Measurements from ENCODE around the gene LYPD6B.

Gene LYPD6B

DNA sequence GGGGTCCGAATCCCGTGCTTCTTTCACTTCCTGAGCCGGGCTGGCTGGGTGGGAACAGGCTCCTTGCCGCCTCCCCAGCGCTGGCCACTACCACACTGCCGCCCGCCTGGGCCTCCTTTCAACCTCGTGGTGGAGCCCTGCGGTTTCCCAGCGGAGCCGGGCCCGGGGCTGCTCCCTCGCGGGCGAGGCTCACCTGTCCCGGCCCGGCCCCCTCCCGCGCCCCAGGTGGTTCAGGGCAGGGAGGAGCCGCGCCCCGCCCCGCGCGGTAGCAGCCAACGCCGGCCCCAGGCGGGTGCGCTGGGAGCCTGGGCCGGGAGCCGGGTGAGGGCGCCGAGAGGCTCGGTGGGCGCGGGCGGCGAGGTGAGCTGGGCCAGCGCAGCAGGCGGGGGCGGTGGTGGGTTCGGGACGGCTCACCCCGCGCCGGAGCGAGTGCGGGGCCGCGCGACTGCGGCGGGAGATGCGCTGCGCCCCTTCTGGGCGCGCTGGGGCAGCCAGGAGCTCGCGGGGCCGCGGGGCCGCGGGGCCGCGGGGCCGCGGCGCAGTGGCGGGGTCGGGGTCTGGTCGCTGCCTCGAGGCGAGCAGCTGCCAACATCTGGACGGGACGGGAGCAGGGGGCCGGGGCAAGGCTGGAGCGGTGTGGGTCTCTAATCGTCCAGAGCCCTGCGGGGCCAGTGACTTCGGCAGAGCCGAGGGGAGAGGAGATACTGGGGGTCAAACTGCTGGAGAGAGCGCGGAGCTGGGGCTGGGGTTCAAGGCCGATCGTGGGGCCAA lies at the start of gene LYPD6B:
Gene LYPD6B (plus strand): TSS at position 258 of the 771 bp plus-strand sequence. CDS start 92,250 bp downstream, outside the sequence.
- Histone ChIP-seq H2AFZ (ENCODE audit: low read length) (peak within 1 kb of the TSS; percentile 66), H3K4me1 (ENCODE audit: low read length) (no peaks in the 10 kb centered on the region), H3K27ac (ENCODE audit: low read length) (no peak within 1 kb of the TSS), H3K9ac (ENCODE audit: low read length) (peak within 1 kb of the TSS; percentile 48; the same call in 1 of the 2 replicates), H3K4me3 (ENCODE audit: low read length) (peak within 1 kb of the TSS; percentile 52), H4K20me1 (ENCODE audit: insufficient read depth, low read length) (no peaks in the 10 kb centered on the region), H3K27me3 (replicated peaks; ENCODE audit: insufficient read depth, low read length) (no peaks in the 10 kb centered on the region), H3K4me2 (ENCODE audit: low read depth, low read length) (peak within 1 kb of the TSS; percentile 64), H3F3A (ENCODE audit: insufficient read depth, low read length) (peaks cover 4% of the 10 kb centered on the region; the same call in 1 of the 2 replicates), H3K9me2 (replicated peaks; ENCODE audit: insufficient read depth, low read length) (no peaks in the 10 kb centered on the region), H3K79me2 (ENCODE audit: low read length) (no peaks in the 10 kb centered on the region), H3K9me3 (replicated peaks; ENCODE audit: insufficient read depth, low read length) (no peaks in the 10 kb centered on the region), H3K36me3 (replicated peaks; ENCODE audit: insufficient read depth, low read length) (no peaks in the 10 kb centered on the region)
- TF ChIP-seq EZH2 (optimal IDR thresholded peaks at IDR 0.05; ENCODE audit: low read depth, low read length): no peak
- TF ChIP-seq EZH2phosphoT487 (IDR thresholded peaks at IDR 0.05; ENCODE audit: low read length): no peak
- TF ChIP-seq CTCF (IDR thresholded peaks at IDR 0.05; ENCODE audit: low read length): no peak
- peak; percentile 80 for DNase-seq

DNA sequence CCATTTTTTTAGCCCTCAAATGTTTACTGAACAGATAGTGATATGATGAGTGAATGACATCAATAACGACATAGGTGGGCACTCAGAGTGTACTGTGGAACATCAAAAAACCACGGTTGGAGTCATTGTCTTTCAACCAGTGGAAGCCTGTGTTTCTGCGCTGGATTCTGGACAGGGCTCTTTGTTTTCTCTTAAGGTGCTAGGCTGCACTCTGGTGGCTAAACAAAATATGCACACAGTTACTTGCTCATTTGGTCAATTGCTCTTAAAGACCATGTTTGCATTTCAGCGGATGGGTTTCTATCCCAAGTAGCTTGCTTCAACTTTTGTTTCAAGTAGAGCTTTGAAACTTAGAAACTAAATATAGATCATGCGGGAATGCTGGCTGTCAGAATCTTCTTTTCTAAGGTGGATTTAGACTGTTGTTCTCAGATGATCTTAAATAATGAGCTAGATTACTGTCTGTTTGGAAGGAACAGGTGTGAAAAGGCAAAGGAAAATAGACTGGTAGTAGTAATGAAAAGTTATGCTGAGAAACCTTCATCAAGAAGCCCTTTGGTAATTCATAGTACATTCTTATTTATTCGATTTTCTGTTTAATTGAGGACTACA lies 48.5 kb upstream of the LYPD6B start:
- H3K36me3 ChIP-seq (replicated peaks; ENCODE audit: insufficient read depth, low read length): no peaks in the 10 kb centered on the region

DNA sequence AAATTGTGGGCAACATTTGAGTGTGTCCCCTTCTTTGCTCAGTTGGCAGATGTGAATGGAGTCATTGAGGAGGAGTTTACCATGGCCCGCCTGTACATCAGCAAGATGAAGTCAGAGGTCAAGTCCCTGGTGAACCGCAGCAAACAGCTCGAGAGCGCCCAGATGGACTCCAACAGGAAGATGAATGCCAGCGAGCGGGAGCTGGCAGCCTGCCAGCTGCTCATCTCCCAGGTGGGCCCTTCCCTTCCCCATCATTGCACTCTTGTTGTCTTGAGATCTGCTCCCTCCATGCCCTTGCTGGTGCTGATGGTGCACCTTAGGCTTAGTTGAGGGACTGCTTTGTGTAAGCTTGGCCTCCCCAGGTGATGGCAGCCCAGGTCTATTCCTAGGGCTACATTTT lies 47.5 kb upstream of the LYPD6B start:
- TF ChIP-seq CTCF (IDR thresholded peaks at IDR 0.05; ENCODE audit: low read length) (no peak), EZH2 (optimal IDR thresholded peaks at IDR 0.05; ENCODE audit: low read depth, low read length) (no peak)
- no peaks in the 10 kb centered on the region for H3K27me3 ChIP-seq (replicated peaks; ENCODE audit: insufficient read depth, low read length)
- H3K9ac ChIP-seq (ENCODE audit: low read length): no peak overlapping the region
- no peak for DNase-seq
- H3K27ac ChIP-seq (ENCODE audit: low read length): no peak overlapping the region
- no peaks in the 10 kb centered on the region for H3K4me1 ChIP-seq (ENCODE audit: low read length)
- H3K9me2 ChIP-seq (replicated peaks; ENCODE audit: insufficient read depth, low read length): no peaks in the 10 kb centered on the region
- H4K20me1 ChIP-seq (ENCODE audit: insufficient read depth, low read length): no peaks in the 10 kb centered on the region
- no peaks in the 10 kb centered on the region for H3K9me3 ChIP-seq (replicated peaks; ENCODE audit: insufficient read depth, low read length)
- no peaks in the 10 kb centered on the region for H3K79me2 ChIP-seq (ENCODE audit: low read length)
- no peak overlapping the region for H3K4me3 ChIP-seq (ENCODE audit: low read length)
- no peaks in the 10 kb centered on the region for H3F3A ChIP-seq (ENCODE audit: insufficient read depth, low read length)
- H3K4me2 ChIP-seq (ENCODE audit: low read depth, low read length): no peak overlapping the region
- H3K36me3 ChIP-seq (replicated peaks; ENCODE audit: insufficient read depth, low read length): no peaks in the 10 kb centered on the region
- no peak overlapping the region for H2AFZ ChIP-seq (ENCODE audit: low read length)

More for the DNA sequence above, 48.5 kb upstream of the LYPD6B start:
- Histone ChIP-seq H3F3A (ENCODE audit: insufficient read depth, low read length) (no peaks in the 10 kb centered on the region), H4K20me1 (ENCODE audit: insufficient read depth, low read length) (no peaks in the 10 kb centered on the region), H3K9me3 (replicated peaks; ENCODE audit: insufficient read depth, low read length) (no peaks in the 10 kb centered on the region), H3K79me2 (ENCODE audit: low read length) (no peaks in the 10 kb centered on the region), H3K4me2 (ENCODE audit: low read depth, low read length) (no peak overlapping the region), H2AFZ (ENCODE audit: low read length) (no peak overlapping the region), H3K27me3 (replicated peaks; ENCODE audit: insufficient read depth, low read length) (no peaks in the 10 kb centered on the region), H3K9ac (ENCODE audit: low read length) (no peak overlapping the region), H3K27ac (ENCODE audit: low read length) (no peak overlapping the region), H3K9me2 (replicated peaks; ENCODE audit: insufficient read depth, low read length) (no peaks in the 10 kb centered on the region), H3K4me1 (ENCODE audit: low read length) (no peaks in the 10 kb centered on the region), H3K4me3 (ENCODE audit: low read length) (no peak overlapping the region)
- peak; percentile 70 for DNase-seq
- TF ChIP-seq CTCF (IDR thresholded peaks at IDR 0.05; ENCODE audit: low read length) (peak; percentile 76), EZH2 (optimal IDR thresholded peaks at IDR 0.05; ENCODE audit: low read depth, low read length) (no peak)
